HL-60/S4 treated with retinoic acid at 250 ng/mL for 4 days and 3 days (cell line): Measurements from ENCODE around the gene MYADML2.

Experiments used
- in situ Hi-C: fragments of 300-500 bp; cut with MboI; formaldehyde crosslinking; loops from 2 replicates; pipeline ENCODE4 v1.7.0; 2022; ENCODE audit warnings: low sequenced_read_pairs

MYADML2 gene

GRCh38 chr17:81940538-81941483 is 6.2 kb downstream of the MYADML2 start:
- in situ Hi-C loops, result no loop called here

GRCh38 chr17:81939881-81940385 is 7.1 kb downstream of the MYADML2 start:
- in situ Hi-C loops, result no loop called here

- in situ Hi-C loops, result no loop called here
Measured at GRCh38 chr17:81939218-81939617, 7.8 kb downstream of the MYADML2 start.

- in situ Hi-C loops, result no loop called here
Measured at GRCh38 chr17:81935709-81936084, 11.3 kb downstream of the MYADML2 start.

GRCh38 chr17:81934850-81935708 is 12.0 kb downstream of the MYADML2 start:
- in situ Hi-C loops, result no loop called here

- in situ Hi-C loops, result no loop called here
Measured at GRCh38 chr17:81934098-81934757, 12.8 kb downstream of the MYADML2 start.

GRCh38 chr17:81933178-81933699 is 13.8 kb downstream of the MYADML2 start:
- in situ Hi-C loops, result no loop called here

- in situ Hi-C loops, result no loop called here
Measured at GRCh38 chr17:81932333-81932983, 14.6 kb downstream of the MYADML2 start.

GRCh38 chr17:81931557-81932332 is 15.3 kb downstream of the MYADML2 start:
- in situ Hi-C loops, result no loop called here

GRCh38 chr17:81931189-81931556 is 15.9 kb downstream of the MYADML2 start:
- in situ Hi-C loops, result no loop called here

GRCh38 chr17:81930142-81931125 is 16.6 kb downstream of the MYADML2 start:
- in situ Hi-C loops, result no loop called here

- in situ Hi-C loops, result no loop called here
Measured at GRCh38 chr17:81929253-81930141, 17.5 kb downstream of the MYADML2 start.

GRCh38 chr17:81928544-81929252 is 18.3 kb downstream of the MYADML2 start:
- in situ Hi-C loops, result no loop called here

GRCh38 chr17:81927653-81928543 is 19.1 kb downstream of the MYADML2 start, which contains the start of gene MAFG:
Gene MAFG, minus strand, starts transcription at chr17:81927735. Its CDS starts 4,550 bp downstream, at chr17:81923185.
- in situ Hi-C loops, result no loop called here

- in situ Hi-C loops, result no loop called here
Measured at GRCh38 chr17:81927152-81927652, 19.8 kb downstream of the MYADML2 start.
